GM13977 (cell line): ENCODE measurements around the gene SLC12A8.

Source experiments
- DNase-seq: peaks from one replicate; pipeline ENCODE4 v3.0.0; 2012; ENCODE audit warnings: low spot score
- CTCF ChIP-seq: IDR thresholded peaks from 2 replicates; pipeline ENCODE4 v1.5.1; 2012; ENCODE audit warnings: mild to moderate bottlenecking, control low read depth; ENCODE audit not compliant: insufficient read depth; ENCODE audit errors: extremely low read depth, missing control alignments
- in situ Hi-C: fragments of 300-500 bp; cut with MboI; formaldehyde crosslinking; loops from one replicate; pipeline ENCODE4 v1.12.0; 2022; ENCODE audit warnings: low sequenced_read_pairs, low pct_unique_long_range_greater_than_20kb, mixed read lengths, inconsistent platforms; ENCODE audit not compliant: unreplicated experiment

Gene SLC12A8

GRCh38 chr3:125246237-125246636, 33.7 kb upstream of the SLC12A8 start:
- no peak for TF ChIP-seq CTCF
- in situ Hi-C loops = no loop called here

GRCh38 chr3:125245521-125245920, 33.0 kb upstream of the SLC12A8 start:
- in situ Hi-C loops = no loop called here
- DNase-seq = no peak
- no peak for TF ChIP-seq CTCF

More at GRCh38 chr3:125246237-125246636, 33.7 kb upstream of the SLC12A8 start:
- no peak for DNase-seq

GRCh38 chr3:125240496-125240895, 27.9 kb upstream of the SLC12A8 start:
- DNase-seq = no peak
- in situ Hi-C loops = no loop called here
- no peak for TF ChIP-seq CTCF

GRCh38 chr3:125239266-125239665, 26.7 kb upstream of the SLC12A8 start:
- no peak for TF ChIP-seq CTCF
- DNase-seq = no peak
- in situ Hi-C loops = no loop called here

GRCh38 chr3:125238759-125239158, 26.2 kb upstream of the SLC12A8 start:
- in situ Hi-C loops = no loop called here
- DNase-seq = no peak
- no peak for TF ChIP-seq CTCF

- no peak for TF ChIP-seq CTCF
- DNase-seq = no peak
- in situ Hi-C loops = no loop called here
Observed at GRCh38 chr3:125236331-125236903, 23.9 kb upstream of the SLC12A8 start.

GRCh38 chr3:125234831-125235230, 22.3 kb upstream of the SLC12A8 start:
- in situ Hi-C loops = no loop called here
- no peak for DNase-seq
- TF ChIP-seq CTCF = no peak
